GM19240 (cell line): ENCODE measurements around the gene CCT8L2.
"Not testable (repeated sequence)": the region's sequence is repeated elsewhere in the genome, so short reads cannot be mapped to it uniquely, and the experiment has no call there.

Source experiments
- DNase-seq: peaks from one replicate; pipeline ENCODE4 v3.0.0; 2011; ENCODE audit warnings: low spot score; ENCODE audit not compliant: insufficient read length

The CCT8L2 gene

GRCh38 chr22:16592710-16593109, at the start of gene CCT8L2:
Gene CCT8L2, minus strand, starts transcription at chr22:16592810. Its CDS starts 260 bp downstream, at chr22:16592550.
- DNase-seq = not testable (repeated sequence)

- not testable (repeated sequence) for DNase-seq
These were observed 42.8 kb upstream of the CCT8L2 start for GRCh38 chr22:16635442-16635841.

GRCh38 chr22:16634092-16634491, 41.5 kb upstream of the CCT8L2 start:
- not testable (repeated sequence) for DNase-seq

GRCh38 chr22:16628476-16628875, 35.9 kb upstream of the CCT8L2 start:
- not testable (repeated sequence) for DNase-seq

GRCh38 chr22:16625018-16625417, 32.4 kb upstream of the CCT8L2 start:
- DNase-seq = not testable (repeated sequence)

- DNase-seq = not testable (repeated sequence)
These were observed 31.0 kb upstream of the CCT8L2 start for GRCh38 chr22:16623595-16623994.

GRCh38 chr22:16617516-16617915, 24.9 kb upstream of the CCT8L2 start:
- not testable (repeated sequence) for DNase-seq

GRCh38 chr22:16616390-16616938, 23.9 kb upstream of the CCT8L2 start:
- not testable (repeated sequence) for DNase-seq

- not testable (repeated sequence) for DNase-seq
These were observed 23.1 kb upstream of the CCT8L2 start for GRCh38 chr22:16615606-16616245.

- DNase-seq = no peak
These were observed 17.1 kb upstream of the CCT8L2 start for GRCh38 chr22:16609548-16610261.

GRCh38 chr22:16608931-16609330, 16.3 kb upstream of the CCT8L2 start:
- no peak for DNase-seq

GRCh38 chr22:16604257-16604998, 11.8 kb upstream of the CCT8L2 start:
- DNase-seq = not testable (repeated sequence)

- DNase-seq = not testable (repeated sequence)
These were observed 11.2 kb upstream of the CCT8L2 start for GRCh38 chr22:16603770-16604242.

- no peak for DNase-seq
These were observed 10.8 kb upstream of the CCT8L2 start for GRCh38 chr22:16603448-16603768.

GRCh38 chr22:16602728-16603447, 10.3 kb upstream of the CCT8L2 start:
- DNase-seq = not testable (repeated sequence)

GRCh38 chr22:16602224-16602727, 9.7 kb upstream of the CCT8L2 start:
- DNase-seq = not testable (repeated sequence)

- no peak for DNase-seq
These were observed 9.0 kb upstream of the CCT8L2 start for GRCh38 chr22:16601437-16602223.

- not testable (repeated sequence) for DNase-seq
These were observed 8.2 kb upstream of the CCT8L2 start for GRCh38 chr22:16600644-16601436.

- DNase-seq = not testable (repeated sequence)
These were observed 7.0 kb upstream of the CCT8L2 start for GRCh38 chr22:16599648-16600047.
